NCI-H146 treated with DMSO at 0.1 percent for 48 hours (cell line): Measurements from ENCODE around the gene SLC16A10.
"Not testable (repeated sequence)": the region's sequence is repeated elsewhere in the genome, so short reads cannot be mapped to it uniquely, and the experiment has no call there.

Source experiments
- DNase-seq: peaks from one replicate; lab custom pipeline; 2025; ENCODE audit not compliant: unreplicated experiment; lab: John Stamatoyannopoulos, UW

SLC16A10 gene

GRCh38 chr6:111129013-111129412, 41.7 kb downstream of the SLC16A10 start:
- DNase-seq: no peak

GRCh38 chr6:111131018-111131417, 43.7 kb downstream of the SLC16A10 start:
- DNase-seq: not testable (repeated sequence)

GRCh38 chr6:111132669-111133068, 45.4 kb downstream of the SLC16A10 start:
- DNase-seq: not testable (repeated sequence)

GRCh38 chr6:111134236-111134869, 47.0 kb downstream of the SLC16A10 start:
- not testable (repeated sequence) for DNase-seq

GRCh38 chr6:111137489-111138093, 50.3 kb downstream of the SLC16A10 start:
- not testable (repeated sequence) for DNase-seq

GRCh38 chr6:111147440-111147839, 60.1 kb downstream of the SLC16A10 start:
- no peak for DNase-seq

- DNase-seq: no peak
Measured at GRCh38 chr6:111148110-111148509, 60.8 kb downstream of the SLC16A10 start.

GRCh38 chr6:111150577-111150976, 63.3 kb downstream of the SLC16A10 start:
- DNase-seq: no peak

- DNase-seq: no peak
Measured at GRCh38 chr6:111154981-111155380, 67.7 kb downstream of the SLC16A10 start.

- no peak for DNase-seq
Measured at GRCh38 chr6:111157412-111157811, 70.1 kb downstream of the SLC16A10 start.

GRCh38 chr6:111159633-111160032, 72.3 kb downstream of the SLC16A10 start:
- no peak for DNase-seq

- DNase-seq: no peak
Measured at GRCh38 chr6:111161650-111162049, 74.3 kb downstream of the SLC16A10 start.

- no peak for DNase-seq
Measured at GRCh38 chr6:111162504-111162903, 75.2 kb downstream of the SLC16A10 start.

- no peak for DNase-seq
Measured at GRCh38 chr6:111171577-111172400, 84.5 kb downstream of the SLC16A10 start.

- DNase-seq: no peak
Measured at GRCh38 chr6:111172563-111172962, 85.3 kb downstream of the SLC16A10 start.

GRCh38 chr6:111173341-111173740, 86.0 kb downstream of the SLC16A10 start:
- DNase-seq: no peak

GRCh38 chr6:111173946-111174345, 86.6 kb downstream of the SLC16A10 start:
- DNase-seq: no peak

- DNase-seq: no peak
Measured at GRCh38 chr6:111175109-111175508, 87.8 kb downstream of the SLC16A10 start.

- no peak for DNase-seq
Measured at GRCh38 chr6:111176038-111176759, 88.9 kb downstream of the SLC16A10 start.

- DNase-seq: no peak
Measured at GRCh38 chr6:111176760-111177099, 89.4 kb downstream of the SLC16A10 start.

- no peak for DNase-seq
Measured at GRCh38 chr6:111177131-111177530, 89.8 kb downstream of the SLC16A10 start.
